ENCODE measurements around the gene S100A14. TPM values are rescaled to one million over a fixed set of nuclear protein-coding genes. Genes with fewer than 3 reads are reported as not detected.

The S100A14 gene
- polyA plus RNA-seq, 1 donor from 2014 or later, result not detected

DNA sequence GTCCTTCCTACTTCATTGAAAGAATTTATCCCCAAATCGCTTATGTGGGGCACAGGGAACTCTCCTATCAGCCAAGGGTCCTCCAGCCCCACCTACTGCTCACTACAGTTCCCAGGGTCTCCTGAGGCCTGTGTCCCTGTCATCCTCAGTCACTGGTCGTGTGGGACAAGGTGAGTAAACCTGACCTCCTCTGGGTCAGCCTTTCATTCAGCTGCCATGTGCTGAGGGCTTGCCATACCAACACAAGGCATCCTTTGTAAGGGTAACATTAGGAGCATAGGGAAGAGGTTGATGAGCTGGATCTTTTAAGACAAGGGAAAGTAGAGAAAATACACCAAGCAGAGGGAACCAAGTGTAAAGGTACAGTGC, 31.2 kb upstream of the S100A14 start:
- no peaks in the 10 kb centered on the region for H3K36me3 ChIP-seq (ENCODE audit: insufficient read depth, low read length)
- H3K27me3 ChIP-seq (ENCODE audit: insufficient read depth, low read depth, low read length), result no peaks in the 10 kb centered on the region
- no peak for TF ChIP-seq POLR2AphosphoS5 (IDR thresholded peaks at IDR 0.05)
- TF ChIP-seq MXI1 (conservative IDR thresholded peaks at IDR 0.05; ENCODE audit: poor library complexity, severe bottlenecking), result no peak
- H3F3A ChIP-seq (ENCODE audit: insufficient read depth, low read length, poor library complexity, severe bottlenecking), result no peaks in the 10 kb centered on the region
- no peaks in the 10 kb centered on the region for H3K9me2 ChIP-seq (ENCODE audit: insufficient read depth, low read length)
- no peak overlapping the region for H3K9ac ChIP-seq (ENCODE audit: low read length)
- H3K27ac ChIP-seq (ENCODE audit: low read length), result no peak overlapping the region
- H3K4me2 ChIP-seq (ENCODE audit: low read length), result no peak overlapping the region
- H3K9me3 ChIP-seq (ENCODE audit: low read length), result no peaks in the 10 kb centered on the region
- H3K4me3 ChIP-seq (ENCODE audit: low read length), result no peak overlapping the region
- H2AFZ ChIP-seq (ENCODE audit: low read depth, low read length), result no peak overlapping the region
- no peaks in the 10 kb centered on the region for H3K79me2 ChIP-seq (replicated peaks; ENCODE audit: insufficient read depth, low read length)
- no peaks in the 10 kb centered on the region for H4K20me1 ChIP-seq (ENCODE audit: insufficient read depth)

DNA sequence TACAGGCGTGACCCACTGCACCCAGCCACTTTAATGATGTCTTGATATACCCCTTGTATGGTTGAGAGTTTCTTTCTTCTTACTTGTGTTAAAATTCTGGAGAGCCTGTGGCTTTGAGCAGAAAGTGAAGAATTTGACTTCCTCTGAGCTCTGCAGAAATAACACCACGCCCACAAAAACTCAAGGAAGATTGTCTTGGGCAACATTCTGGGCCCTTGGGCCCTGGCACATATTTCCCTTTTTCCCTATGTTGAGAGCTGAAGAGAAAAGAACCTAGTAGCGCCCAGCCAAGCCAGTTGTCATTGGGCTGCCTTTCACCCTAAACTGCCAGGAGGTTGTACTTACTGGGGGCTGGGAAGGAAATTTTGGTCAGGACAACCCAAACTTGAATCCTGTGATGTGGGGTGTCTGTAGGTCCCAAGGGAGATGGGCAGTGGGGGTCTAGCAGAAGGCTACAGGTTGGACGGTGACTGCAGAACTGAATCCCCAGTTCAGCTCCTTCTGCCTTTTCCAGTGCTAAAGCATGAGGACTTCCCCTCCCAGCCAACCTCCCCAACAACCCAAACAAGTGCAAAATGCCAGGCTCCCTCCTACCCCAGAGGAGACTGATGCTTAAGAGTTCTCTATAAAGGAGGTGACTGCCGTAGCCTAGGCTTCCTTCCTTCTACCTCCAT, 30.7 kb upstream of the S100A14 start:
- Histone ChIP-seq H2AFZ (ENCODE audit: low read depth, low read length) (no peak overlapping the region), H3K27me3 (ENCODE audit: insufficient read depth, low read depth, low read length) (no peaks in the 10 kb centered on the region), H3F3A (ENCODE audit: insufficient read depth, low read length, poor library complexity, severe bottlenecking) (no peaks in the 10 kb centered on the region), H3K4me3 (ENCODE audit: low read length) (no peak overlapping the region), H3K9me2 (ENCODE audit: insufficient read depth, low read length) (no peaks in the 10 kb centered on the region), H3K79me2 (replicated peaks; ENCODE audit: insufficient read depth, low read length) (no peaks in the 10 kb centered on the region), H3K9ac (ENCODE audit: low read length) (no peak overlapping the region), H3K4me2 (ENCODE audit: low read length) (no peak overlapping the region), H3K27ac (ENCODE audit: low read length) (no peak overlapping the region), H4K20me1 (ENCODE audit: insufficient read depth) (no peaks in the 10 kb centered on the region), H3K9me3 (ENCODE audit: low read length) (no peaks in the 10 kb centered on the region), H3K36me3 (ENCODE audit: insufficient read depth, low read length) (no peaks in the 10 kb centered on the region)
- TF ChIP-seq SMC3 (conservative IDR thresholded peaks at IDR 0.05; ENCODE audit: poor library complexity), result no peak
- TF ChIP-seq EP300 (conservative IDR thresholded peaks at IDR 0.05; ENCODE audit: poor library complexity, severe bottlenecking), result no peak
- TF ChIP-seq TAF1 (IDR thresholded peaks at IDR 0.05; ENCODE audit: low read depth), result no peak

DNA sequence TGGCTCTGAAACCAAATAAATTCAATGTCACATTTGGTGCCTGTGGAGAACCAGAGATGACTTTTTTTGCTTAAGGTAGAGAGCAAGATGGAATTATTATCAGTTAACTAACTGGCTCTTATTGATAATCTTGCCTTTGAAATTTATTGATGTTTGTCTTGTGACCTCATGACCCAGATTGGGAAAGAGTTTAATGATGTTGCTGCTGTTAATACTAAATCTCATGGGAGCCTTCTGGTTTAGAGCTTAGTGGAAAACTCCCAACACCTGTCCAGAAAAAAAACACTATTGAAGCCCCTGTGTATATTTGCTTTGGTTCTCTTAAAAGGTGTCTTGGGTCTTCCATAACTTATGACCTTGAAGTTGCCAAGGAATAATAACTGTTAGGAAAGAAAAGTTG, 27.7 kb upstream of the S100A14 start:
- Histone ChIP-seq H3K27me3 (ENCODE audit: insufficient read depth, low read depth, low read length) (no peaks in the 10 kb centered on the region), H3K4me2 (ENCODE audit: low read length) (no peak overlapping the region), H4K20me1 (ENCODE audit: insufficient read depth) (no peaks in the 10 kb centered on the region), H3K4me3 (ENCODE audit: low read length) (no peak overlapping the region), H2AFZ (ENCODE audit: low read depth, low read length) (no peak overlapping the region), H3K79me2 (replicated peaks; ENCODE audit: insufficient read depth, low read length) (peaks cover 6% of the 10 kb centered on the region), H3K9ac (ENCODE audit: low read length) (no peak overlapping the region), H3K27ac (ENCODE audit: low read length) (no peak overlapping the region), H3K9me2 (ENCODE audit: insufficient read depth, low read length) (no peaks in the 10 kb centered on the region), H3F3A (ENCODE audit: insufficient read depth, low read length, poor library complexity, severe bottlenecking) (no peaks in the 10 kb centered on the region), H3K36me3 (ENCODE audit: insufficient read depth, low read length) (peaks cover 3% of the 10 kb centered on the region), H3K9me3 (ENCODE audit: low read length) (no peaks in the 10 kb centered on the region)
- no peak for TF ChIP-seq TAF1 (IDR thresholded peaks at IDR 0.05; ENCODE audit: low read depth)
- TF ChIP-seq RAD21 (conservative IDR thresholded peaks at IDR 0.05), result no peak
- TF ChIP-seq SMC3 (conservative IDR thresholded peaks at IDR 0.05; ENCODE audit: poor library complexity), result no peak
- no peak for TF ChIP-seq MXI1 (conservative IDR thresholded peaks at IDR 0.05; ENCODE audit: poor library complexity, severe bottlenecking)
- TF ChIP-seq, protein P1, sequence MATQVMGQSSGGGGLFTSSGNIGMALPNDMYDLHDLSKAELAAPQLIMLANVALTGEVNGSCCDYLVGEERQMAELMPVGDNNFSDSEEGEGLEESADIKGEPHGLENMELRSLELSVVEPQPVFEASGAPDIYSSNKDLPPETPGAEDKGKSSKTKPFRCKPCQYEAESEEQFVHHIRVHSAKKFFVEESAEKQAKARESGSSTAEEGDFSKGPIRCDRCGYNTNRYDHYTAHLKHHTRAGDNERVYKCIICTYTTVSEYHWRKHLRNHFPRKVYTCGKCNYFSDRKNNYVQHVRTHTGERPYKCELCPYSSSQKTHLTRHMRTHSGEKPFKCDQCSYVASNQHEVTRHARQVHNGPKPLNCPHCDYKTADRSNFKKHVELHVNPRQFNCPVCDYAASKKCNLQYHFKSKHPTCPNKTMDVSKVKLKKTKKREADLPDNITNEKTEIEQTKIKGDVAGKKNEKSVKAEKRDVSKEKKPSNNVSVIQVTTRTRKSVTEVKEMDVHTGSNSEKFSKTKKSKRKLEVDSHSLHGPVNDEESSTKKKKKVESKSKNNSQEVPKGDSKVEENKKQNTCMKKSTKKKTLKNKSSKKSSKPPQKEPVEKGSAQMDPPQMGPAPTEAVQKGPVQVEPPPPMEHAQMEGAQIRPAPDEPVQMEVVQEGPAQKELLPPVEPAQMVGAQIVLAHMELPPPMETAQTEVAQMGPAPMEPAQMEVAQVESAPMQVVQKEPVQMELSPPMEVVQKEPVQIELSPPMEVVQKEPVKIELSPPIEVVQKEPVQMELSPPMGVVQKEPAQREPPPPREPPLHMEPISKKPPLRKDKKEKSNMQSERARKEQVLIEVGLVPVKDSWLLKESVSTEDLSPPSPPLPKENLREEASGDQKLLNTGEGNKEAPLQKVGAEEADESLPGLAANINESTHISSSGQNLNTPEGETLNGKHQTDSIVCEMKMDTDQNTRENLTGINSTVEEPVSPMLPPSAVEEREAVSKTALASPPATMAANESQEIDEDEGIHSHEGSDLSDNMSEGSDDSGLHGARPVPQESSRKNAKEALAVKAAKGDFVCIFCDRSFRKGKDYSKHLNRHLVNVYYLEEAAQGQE (IDR thresholded peaks at IDR 0.05; ENCODE audit: borderline replicate concordance), result no peak
- TF ChIP-seq, protein P2, sequence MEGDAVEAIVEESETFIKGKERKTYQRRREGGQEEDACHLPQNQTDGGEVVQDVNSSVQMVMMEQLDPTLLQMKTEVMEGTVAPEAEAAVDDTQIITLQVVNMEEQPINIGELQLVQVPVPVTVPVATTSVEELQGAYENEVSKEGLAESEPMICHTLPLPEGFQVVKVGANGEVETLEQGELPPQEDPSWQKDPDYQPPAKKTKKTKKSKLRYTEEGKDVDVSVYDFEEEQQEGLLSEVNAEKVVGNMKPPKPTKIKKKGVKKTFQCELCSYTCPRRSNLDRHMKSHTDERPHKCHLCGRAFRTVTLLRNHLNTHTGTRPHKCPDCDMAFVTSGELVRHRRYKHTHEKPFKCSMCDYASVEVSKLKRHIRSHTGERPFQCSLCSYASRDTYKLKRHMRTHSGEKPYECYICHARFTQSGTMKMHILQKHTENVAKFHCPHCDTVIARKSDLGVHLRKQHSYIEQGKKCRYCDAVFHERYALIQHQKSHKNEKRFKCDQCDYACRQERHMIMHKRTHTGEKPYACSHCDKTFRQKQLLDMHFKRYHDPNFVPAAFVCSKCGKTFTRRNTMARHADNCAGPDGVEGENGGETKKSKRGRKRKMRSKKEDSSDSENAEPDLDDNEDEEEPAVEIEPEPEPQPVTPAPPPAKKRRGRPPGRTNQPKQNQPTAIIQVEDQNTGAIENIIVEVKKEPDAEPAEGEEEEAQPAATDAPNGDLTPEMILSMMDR (IDR thresholded peaks at IDR 0.05; ENCODE audit: poor library complexity, severe bottlenecking), result no peak
- TF ChIP-seq EP300 (conservative IDR thresholded peaks at IDR 0.05; ENCODE audit: poor library complexity, severe bottlenecking), result no peak
- no peak for TF ChIP-seq EZH2 (IDR thresholded peaks at IDR 0.05; ENCODE audit: borderline replicate concordance, insufficient read depth, low read length, poor library complexity, severe bottlenecking)
- TF ChIP-seq POLR2AphosphoS5 (IDR thresholded peaks at IDR 0.05), result no peak
